ENCODE data around the gene ECI2. TPM values are rescaled to one million over a fixed set of nuclear protein-coding genes. Genes with fewer than 3 reads are reported as not detected.
"Not testable (repeated sequence)": the region's sequence is repeated elsewhere in the genome, so short reads cannot be mapped to it uniquely, and the experiment has no call there.

Gene ECI2
- total RNA-seq, 1 donor from 2014 or later, result 18.7 TPM

- Mint-ChIP-seq H3K4me1 (ENCODE audit: low read depth, unreplicated experiment) (no peaks in the 10 kb centered on the region), H3K4me3 (ENCODE audit: unreplicated experiment) (no peak overlapping the region), H3K9me3 (ENCODE audit: unreplicated experiment) (peaks cover 2% of the 10 kb centered on the region), H3K27ac (ENCODE audit: unreplicated experiment) (no peak overlapping the region), H3K27me3 (ENCODE audit: unreplicated experiment) (no peaks in the 10 kb centered on the region), H3K36me3 (ENCODE audit: unreplicated experiment) (peaks cover 3% of the 10 kb centered on the region)
- no peak for DNase-seq
- no peak for TF ChIP-seq CTCF (IDR thresholded peaks at IDR 0.05; ENCODE audit: partially characterized antibody, unreplicated experiment)
These were observed 21.7 kb downstream of the ECI2 start for GRCh38 chr6:4113649-4114048.

DNA sequence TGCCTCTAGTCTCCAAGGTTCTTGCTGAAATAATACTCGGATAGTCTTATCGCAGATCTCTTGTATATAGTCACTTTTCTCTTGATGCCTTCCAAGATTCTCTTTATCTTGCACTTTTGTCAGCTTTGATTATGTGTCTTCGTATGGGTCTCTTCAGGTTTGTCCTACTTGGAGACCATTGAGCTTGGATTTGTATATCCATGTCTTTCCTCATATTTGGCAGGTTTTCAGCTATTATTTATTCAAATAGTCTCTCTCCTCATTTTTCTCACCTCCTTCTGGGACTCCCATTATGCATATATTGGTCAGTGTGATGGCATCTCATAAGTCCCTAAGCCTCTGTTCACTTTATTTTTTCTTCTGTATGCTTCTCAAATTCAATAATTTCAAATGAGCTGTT is 23.0 kb downstream of the ECI2 start:
- DNase-seq, result no peak
- Mint-ChIP-seq H3K4me3 (ENCODE audit: unreplicated experiment) (no peak overlapping the region), H3K27ac (ENCODE audit: unreplicated experiment) (no peak overlapping the region), H3K9me3 (ENCODE audit: unreplicated experiment) (peaks cover 2% of the 10 kb centered on the region), H3K36me3 (ENCODE audit: unreplicated experiment) (peaks cover 3% of the 10 kb centered on the region), H3K27me3 (ENCODE audit: unreplicated experiment) (no peaks in the 10 kb centered on the region), H3K4me1 (ENCODE audit: low read depth, unreplicated experiment) (no peaks in the 10 kb centered on the region)
- no peak for TF ChIP-seq CTCF (IDR thresholded peaks at IDR 0.05; ENCODE audit: partially characterized antibody, unreplicated experiment)

DNA sequence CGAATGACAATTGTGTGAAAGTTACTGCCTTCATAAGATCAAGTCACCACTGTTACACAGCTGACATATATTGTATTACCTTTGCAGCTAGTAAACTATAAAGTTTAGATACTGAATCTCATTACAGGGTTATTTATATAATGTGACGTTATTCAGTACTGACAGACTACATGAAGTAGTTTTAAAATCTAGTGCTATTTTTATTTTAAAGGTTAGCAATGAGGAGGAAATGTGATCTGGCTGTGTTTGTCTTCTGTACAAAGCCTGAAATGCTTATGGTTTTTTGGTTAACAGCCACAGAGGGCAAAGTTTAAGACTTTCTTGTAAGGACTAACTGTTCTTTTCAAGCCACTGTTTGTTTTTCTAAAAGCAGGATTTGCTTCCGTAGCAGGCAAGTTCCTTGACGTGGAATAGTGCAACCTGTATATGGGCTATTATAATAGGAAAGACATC is 26.0 kb downstream of the ECI2 start:
- H3K4me1 Mint-ChIP-seq (ENCODE audit: low read depth, unreplicated experiment); H3K9me3 Mint-ChIP-seq (ENCODE audit: unreplicated experiment); H3K27ac Mint-ChIP-seq (ENCODE audit: unreplicated experiment); H3K4me3 Mint-ChIP-seq (ENCODE audit: unreplicated experiment); H3K36me3 Mint-ChIP-seq (ENCODE audit: unreplicated experiment); DNase-seq; H3K27me3 Mint-ChIP-seq (ENCODE audit: unreplicated experiment): not testable (repeated sequence)

- no peak for TF ChIP-seq CTCF (IDR thresholded peaks at IDR 0.05; ENCODE audit: partially characterized antibody, unreplicated experiment)
- Mint-ChIP-seq H3K27ac (ENCODE audit: unreplicated experiment) (no peak overlapping the region), H3K4me3 (ENCODE audit: unreplicated experiment) (no peak overlapping the region), H3K36me3 (ENCODE audit: unreplicated experiment) (no peaks in the 10 kb centered on the region), H3K9me3 (ENCODE audit: unreplicated experiment) (peaks cover 2% of the 10 kb centered on the region), H3K27me3 (ENCODE audit: unreplicated experiment) (no peaks in the 10 kb centered on the region), H3K4me1 (ENCODE audit: low read depth, unreplicated experiment) (no peaks in the 10 kb centered on the region)
- DNase-seq, result no peak
These were observed 26.7 kb downstream of the ECI2 start for GRCh38 chr6:4108561-4109093.

GRCh38 chr6:4107873-4108272 is 27.5 kb downstream of the ECI2 start:
- no peak for TF ChIP-seq CTCF (IDR thresholded peaks at IDR 0.05; ENCODE audit: partially characterized antibody, unreplicated experiment)
- Mint-ChIP-seq H3K9me3 (ENCODE audit: unreplicated experiment) (peaks cover 2% of the 10 kb centered on the region), H3K27me3 (ENCODE audit: unreplicated experiment) (no peaks in the 10 kb centered on the region), H3K4me3 (ENCODE audit: unreplicated experiment) (no peak overlapping the region), H3K4me1 (ENCODE audit: low read depth, unreplicated experiment) (no peaks in the 10 kb centered on the region), H3K36me3 (ENCODE audit: unreplicated experiment) (no peaks in the 10 kb centered on the region), H3K27ac (ENCODE audit: unreplicated experiment) (no peak overlapping the region)
- no peak for DNase-seq
